Ovary (tissue), 3 donors: ENCODE data around the gene OVCH2.

Source experiments
- CTCF ChIP-seq, 3 donors: fragments of 450-650 bp in 2 of 3; fragments of 200-600 bp in 1 of 3; IDR thresholded peaks; one replicate each; pipeline versions ENCODE4 v1.5.1 to v1.8.0; 2016 to 2022; ENCODE audit warnings: antibody characterized with exemption in 3 of 3, mild to moderate bottlenecking in 1 of 3
- EP300 ChIP-seq: sonication (generic); formaldehyde crosslinking; IDR thresholded peaks from one replicate; pipeline ENCODE4 v1.6.1; 2017; ENCODE audit warnings: antibody characterized with exemption
- POLR2A ChIP-seq: fragments of 450-650 bp; IDR thresholded peaks from one replicate; pipeline ENCODE4 v1.6.1; 2017; ENCODE audit warnings: antibody characterized with exemption, mild to moderate bottlenecking, moderate library complexity
- donor health status: DM: no; HTN: no; CAD: no.

GRCh38 chr11:7657306-7658025 lies 48.8 kb downstream of the OVCH2 start:
- TF ChIP-seq CTCF (IDR thresholded peaks at IDR 0.05) (peak in 2 of 3 donors; percentile 42 to 47), EP300 (no peak), POLR2A (no peak)
